EL (cell line): ENCODE data around the gene CPE.
"Not testable (repeated sequence)": the region's sequence is repeated elsewhere in the genome, so short reads cannot be mapped to it uniquely, and the experiment has no call there.

ENCODE experiments used
- DNase-seq: peaks from one replicate; pipeline ENCODE4 v3.0.0-alpha.2; 2016

CPE gene

GRCh38 chr4:165378745-165379677 is at the start of gene CPE:
Gene CPE, plus strand, starts transcription at chr4:165379008. Its CDS starts 214 bp downstream, at chr4:165379222.
- peak; percentile 55 for DNase-seq

- DNase-seq, result no peak
These were observed 48.7 kb upstream of the CPE start for GRCh38 chr4:165330071-165330470.

DNA sequence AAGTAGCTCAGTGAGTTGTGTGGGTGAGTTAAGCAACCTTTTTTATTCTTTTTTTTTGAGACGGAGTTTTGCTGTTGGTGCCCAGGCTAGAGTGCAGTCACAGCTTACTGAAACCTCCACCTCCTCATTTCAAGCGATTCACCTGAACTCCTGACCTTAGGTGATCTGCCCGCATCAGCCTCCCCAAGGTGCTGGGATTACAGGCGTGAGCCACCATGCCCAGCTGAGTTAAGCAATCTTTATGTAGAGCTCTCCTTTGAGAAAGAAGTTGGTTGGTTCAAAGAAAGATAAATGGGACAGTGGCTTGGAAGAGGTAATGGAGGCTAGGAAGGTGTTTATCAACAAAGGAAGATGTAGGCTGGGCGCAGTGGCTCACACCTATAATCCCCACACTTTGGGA is 48.1 kb upstream of the CPE start:
- DNase-seq, result no peak

GRCh38 chr4:165331359-165331758 is 47.4 kb upstream of the CPE start:
- DNase-seq, result no peak

DNA sequence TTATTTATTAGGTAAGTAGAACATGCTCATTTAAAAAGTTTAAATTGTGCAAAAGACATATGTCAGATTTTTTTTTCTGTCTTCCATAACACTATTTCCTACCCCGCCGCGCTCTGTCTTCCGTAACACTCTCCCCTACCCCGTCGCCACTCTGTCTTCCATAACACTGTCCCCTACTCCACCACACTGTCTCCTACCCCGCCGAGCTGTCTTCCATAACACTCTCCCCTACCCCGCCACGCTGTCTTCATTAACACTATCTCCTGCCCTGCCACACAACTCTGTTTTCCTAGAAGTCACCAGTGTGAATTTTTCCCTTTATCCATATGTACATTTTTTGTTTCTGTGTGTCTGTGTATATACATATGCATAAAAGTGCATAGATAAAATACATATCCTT is 47.0 kb upstream of the CPE start:
- DNase-seq, result no peak

DNA sequence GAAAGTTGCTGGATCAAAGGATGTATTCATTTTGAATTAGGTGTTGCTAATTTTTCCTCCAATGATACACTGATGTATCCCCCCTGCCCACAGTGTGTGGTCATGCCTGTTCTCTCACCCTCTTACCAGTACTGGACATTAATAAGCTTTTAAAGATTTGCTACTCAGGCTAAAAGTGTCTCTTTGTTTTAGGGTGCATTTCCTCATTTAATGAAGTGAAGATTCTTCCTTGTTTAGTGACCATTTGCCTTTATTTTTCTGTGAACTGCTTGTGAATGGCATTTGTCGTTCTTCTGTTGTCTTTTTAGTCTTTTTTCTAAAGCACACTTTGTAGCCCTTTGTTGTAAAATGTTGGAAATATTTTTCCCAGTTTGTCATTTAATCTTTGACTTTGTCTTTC is 46.3 kb upstream of the CPE start:
- DNase-seq, result no peak

GRCh38 chr4:165335163-165335703 is 43.6 kb upstream of the CPE start:
- DNase-seq, result no peak

- DNase-seq, result no peak
These were observed 42.1 kb upstream of the CPE start for GRCh38 chr4:165336743-165337142.

DNA sequence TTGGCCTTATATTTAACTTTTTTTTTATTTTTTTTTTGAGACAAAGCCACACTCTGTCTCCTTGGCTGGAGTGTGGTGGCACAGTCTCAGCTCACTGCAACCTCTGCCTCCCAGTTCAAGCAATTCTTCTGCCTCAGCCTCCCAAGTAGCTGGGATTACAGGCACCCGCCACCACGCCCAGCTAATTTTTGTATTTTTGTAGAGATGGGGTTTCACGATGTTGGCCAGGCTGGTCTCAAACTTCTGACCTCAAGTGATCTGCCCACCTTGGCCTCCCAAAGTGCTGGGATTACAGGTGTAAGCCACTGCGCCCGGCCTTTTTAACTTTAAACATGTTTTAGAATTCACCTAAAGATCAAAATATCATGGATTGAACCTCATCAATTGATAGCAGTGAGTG is 36.5 kb upstream of the CPE start:
- not testable (repeated sequence) for DNase-seq

DNA sequence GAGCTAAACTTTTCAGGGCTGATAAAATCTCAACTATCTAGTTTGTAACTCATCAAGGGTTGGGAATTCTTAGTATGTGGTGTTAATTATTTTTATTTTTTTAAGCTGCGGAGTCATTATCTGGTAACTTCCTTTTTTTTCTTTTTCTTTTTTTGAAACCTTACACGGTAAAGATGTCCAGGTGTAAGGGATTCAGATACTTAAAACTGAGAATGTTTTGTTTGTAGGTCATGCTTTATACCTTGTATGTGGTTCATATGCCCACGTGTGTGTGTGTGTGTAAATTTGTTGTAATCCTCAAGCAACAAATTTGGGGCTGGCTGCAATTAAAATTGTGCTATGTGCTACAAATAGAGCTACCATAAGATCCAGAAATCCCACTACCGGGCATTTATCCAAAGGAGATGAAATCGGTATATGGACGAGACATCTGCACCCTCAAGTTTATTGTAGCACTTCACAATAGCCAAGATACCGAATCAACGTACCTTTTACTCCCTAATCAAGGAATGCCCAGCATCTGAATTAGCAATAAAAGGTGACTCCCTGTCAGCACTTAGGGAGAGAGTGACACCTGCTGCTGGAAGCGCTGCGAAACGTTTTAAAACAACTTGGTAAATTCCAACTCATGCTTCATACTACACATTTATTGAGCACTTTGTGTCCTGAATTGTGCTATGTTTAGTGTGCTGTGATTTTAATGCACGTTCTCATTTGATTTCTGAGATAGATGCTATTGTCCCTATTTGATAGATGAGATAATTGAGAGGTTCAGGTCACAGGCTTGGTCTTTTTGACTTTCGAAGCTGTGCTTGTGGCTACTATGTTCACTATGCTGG is 35.2 kb upstream of the CPE start:
- no peak for DNase-seq

DNA sequence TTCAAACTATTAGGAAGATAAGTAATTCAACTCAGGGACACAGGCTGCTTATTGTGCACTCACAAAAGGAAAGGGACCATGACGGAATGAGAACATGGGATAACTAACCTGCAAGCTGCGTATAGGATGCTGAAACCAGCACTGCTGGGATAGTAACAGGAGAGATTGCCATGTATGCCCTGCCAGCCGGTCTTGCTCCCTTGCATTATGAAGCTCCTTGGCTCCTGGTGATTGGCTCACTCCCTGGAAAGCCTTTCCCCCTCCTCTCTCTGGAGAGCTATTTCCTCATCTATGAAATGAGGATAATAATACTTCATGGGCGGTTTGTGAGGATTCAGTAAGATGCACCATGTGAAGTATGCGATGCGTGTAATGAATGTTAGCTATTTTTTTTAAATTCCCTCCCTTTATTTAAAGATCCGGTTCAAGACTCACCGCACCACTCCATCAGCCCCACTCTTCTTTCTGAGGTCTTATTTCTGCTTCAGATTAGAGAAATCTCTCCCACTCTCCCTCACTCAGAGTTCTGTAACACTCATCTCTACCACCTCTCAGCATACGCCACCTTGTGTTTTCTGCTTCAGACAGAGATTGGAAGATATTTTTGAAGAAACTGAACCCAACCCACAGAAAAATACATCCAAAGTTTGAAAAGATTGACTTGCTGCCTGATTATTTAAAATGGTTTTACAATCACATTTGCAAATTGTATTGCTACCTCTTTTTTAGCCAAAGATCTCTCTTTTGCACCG is 33.0 kb upstream of the CPE start:
- DNase-seq, result no peak

DNA sequence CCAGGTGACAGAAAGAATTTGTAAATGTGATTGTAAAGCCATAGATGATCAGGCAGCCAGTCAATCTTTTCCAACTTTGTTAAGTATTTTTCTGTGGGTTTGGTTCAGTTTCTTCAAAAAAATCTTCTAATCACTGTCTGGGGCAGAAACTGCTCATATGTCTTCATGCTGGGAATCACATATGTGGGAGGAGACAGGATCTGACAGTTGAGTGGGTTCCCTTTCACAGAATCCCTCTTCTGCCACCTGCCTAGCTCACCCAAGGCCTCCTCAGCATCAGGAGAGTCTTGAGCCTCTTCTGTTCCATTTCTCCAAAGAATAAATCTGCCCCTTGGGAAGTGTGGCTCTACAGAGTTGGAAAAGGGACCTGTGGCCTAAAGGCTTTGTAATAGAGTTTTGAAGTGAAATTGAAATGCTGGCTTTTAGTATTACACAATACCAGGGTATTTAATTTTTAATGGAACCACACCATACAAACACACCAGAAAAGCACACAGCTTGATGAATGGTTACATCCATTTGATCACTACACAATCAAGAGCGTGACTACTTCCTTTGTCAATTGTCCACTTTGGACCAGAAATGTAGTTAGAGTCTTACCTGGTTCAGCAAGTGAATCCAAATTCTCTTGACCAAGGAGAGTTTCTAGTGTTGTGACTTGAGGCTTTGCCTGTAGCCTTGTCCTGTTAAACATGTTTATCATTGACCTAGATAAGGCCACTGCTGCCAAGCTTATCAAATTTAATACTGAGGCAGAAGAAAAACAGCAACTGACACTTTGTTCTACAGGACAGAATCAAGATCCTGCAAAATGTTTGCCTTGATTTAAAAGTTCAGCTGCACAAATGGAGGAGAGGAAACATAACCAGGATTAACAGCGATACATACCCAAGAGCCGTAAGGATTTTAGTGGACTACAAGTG is 30.9 kb upstream of the CPE start:
- DNase-seq, result no peak

GRCh38 chr4:165351359-165352130 is 27.3 kb upstream of the CPE start:
- no peak for DNase-seq

- DNase-seq, result peak; percentile 22
These were observed 22.9 kb upstream of the CPE start for GRCh38 chr4:165355900-165356300.

DNA sequence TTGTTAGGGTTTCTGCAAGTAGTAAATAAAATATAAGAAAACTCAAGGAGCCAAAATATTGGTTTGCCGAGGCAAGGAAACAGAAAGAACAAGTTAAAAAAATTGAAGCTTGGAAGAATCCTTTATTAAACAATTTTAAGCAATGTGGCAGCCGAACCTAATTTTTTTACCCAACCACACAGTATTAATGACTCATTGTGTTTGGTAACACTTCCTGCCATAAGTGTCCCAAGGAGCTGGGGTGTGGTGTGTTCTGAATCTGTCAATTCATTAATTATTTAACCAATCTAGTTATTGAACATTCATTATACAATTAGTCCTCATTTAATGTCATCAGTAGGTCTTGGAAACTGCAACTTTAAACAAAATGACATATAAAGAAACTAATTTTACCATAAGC is 19.3 kb upstream of the CPE start:
- DNase-seq, result no peak

DNA sequence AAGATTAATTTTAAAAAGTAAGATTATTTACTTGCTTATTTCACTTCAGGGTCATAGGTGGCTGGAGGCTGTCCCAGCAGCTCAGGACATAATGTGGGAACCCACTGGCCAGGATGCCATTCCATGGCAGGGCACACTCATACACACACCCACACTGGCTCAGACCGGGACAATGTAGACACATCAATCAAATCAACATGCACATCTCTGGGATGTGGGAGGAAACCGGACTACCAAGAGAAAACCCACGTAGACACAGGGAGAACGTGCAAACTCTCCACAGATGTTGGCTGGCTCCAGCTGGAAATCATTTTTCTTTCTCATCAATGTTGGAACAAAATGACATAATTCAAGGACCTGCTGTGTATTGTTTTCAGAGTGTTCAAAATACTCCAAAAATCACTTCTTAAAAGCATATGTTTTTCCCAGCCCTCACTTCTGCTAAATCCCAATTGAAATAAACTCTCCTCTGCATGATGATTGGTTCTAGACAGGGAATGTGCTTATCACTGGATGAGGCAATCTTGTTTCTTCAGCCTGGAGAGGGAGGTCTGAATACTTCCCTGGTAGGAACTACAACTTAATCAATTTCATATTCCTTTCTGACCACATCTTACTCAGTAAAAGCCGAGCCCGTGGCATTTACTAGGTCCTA is 18.6 kb upstream of the CPE start:
- DNase-seq, result no peak

GRCh38 chr4:165360985-165361670 is 17.7 kb upstream of the CPE start:
- DNase-seq, result no peak

- DNase-seq, result no peak
These were observed 17.0 kb upstream of the CPE start for GRCh38 chr4:165361810-165362209.

- no peak for DNase-seq
These were observed 14.2 kb upstream of the CPE start for GRCh38 chr4:165364452-165365080.
